ENCODE data around the gene CTCF.

- TF ChIP-seq EZH2 (IDR thresholded peaks at IDR 0.05; ENCODE audit: low read length, unreplicated experiment): no peak
- TF ChIP-seq, protein P1, sequence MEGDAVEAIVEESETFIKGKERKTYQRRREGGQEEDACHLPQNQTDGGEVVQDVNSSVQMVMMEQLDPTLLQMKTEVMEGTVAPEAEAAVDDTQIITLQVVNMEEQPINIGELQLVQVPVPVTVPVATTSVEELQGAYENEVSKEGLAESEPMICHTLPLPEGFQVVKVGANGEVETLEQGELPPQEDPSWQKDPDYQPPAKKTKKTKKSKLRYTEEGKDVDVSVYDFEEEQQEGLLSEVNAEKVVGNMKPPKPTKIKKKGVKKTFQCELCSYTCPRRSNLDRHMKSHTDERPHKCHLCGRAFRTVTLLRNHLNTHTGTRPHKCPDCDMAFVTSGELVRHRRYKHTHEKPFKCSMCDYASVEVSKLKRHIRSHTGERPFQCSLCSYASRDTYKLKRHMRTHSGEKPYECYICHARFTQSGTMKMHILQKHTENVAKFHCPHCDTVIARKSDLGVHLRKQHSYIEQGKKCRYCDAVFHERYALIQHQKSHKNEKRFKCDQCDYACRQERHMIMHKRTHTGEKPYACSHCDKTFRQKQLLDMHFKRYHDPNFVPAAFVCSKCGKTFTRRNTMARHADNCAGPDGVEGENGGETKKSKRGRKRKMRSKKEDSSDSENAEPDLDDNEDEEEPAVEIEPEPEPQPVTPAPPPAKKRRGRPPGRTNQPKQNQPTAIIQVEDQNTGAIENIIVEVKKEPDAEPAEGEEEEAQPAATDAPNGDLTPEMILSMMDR (conservative IDR thresholded peaks at IDR 0.05; ENCODE audit: low read depth, low read length): no peak
- TF ChIP-seq EZH2phosphoT487 (IDR thresholded peaks at IDR 0.05; ENCODE audit: borderline replicate concordance, low read length): no peak
Observed at GRCh38 chr16:67608364-67608763, 46.0 kb downstream of the CTCF start.
